ENCODE results near the gene SUN3.

The SUN3 gene

GRCh38 chr7:47965456-47965855, 63.5 kb downstream of the SUN3 start:
- H3K27me3 ChIP-seq (replicated peaks; ENCODE audit: control insufficient read depth, insufficient read depth, low read length) = no peaks in the 10 kb centered on the region
- peaks cover 11% of the 10 kb centered on the region for H3K36me3 ChIP-seq (ENCODE audit: control insufficient read depth, insufficient read depth, low read length)
- DNase-seq (ENCODE audit: extremely low read depth, insufficient read length) = no peak
- no peak for TF ChIP-seq CTCF (IDR thresholded peaks at IDR 0.05; ENCODE audit: insufficient read depth, low read length, poor library complexity, severe bottlenecking)
- H3K4me3 ChIP-seq (replicated peaks; ENCODE audit: low read depth, low read length) = no peak overlapping the region

- Histone ChIP-seq H3K27me3 (replicated peaks; ENCODE audit: control insufficient read depth, insufficient read depth, low read length) (no peaks in the 10 kb centered on the region), H3K4me3 (replicated peaks; ENCODE audit: low read depth, low read length) (no peak overlapping the region), H3K36me3 (ENCODE audit: control insufficient read depth, insufficient read depth, low read length) (peaks cover 11% of the 10 kb centered on the region)
- no peak for TF ChIP-seq CTCF (IDR thresholded peaks at IDR 0.05; ENCODE audit: insufficient read depth, low read length, poor library complexity, severe bottlenecking)
- DNase-seq (ENCODE audit: extremely low read depth, insufficient read length) = no peak
Measured at GRCh38 chr7:47962262-47962661, 66.6 kb downstream of the SUN3 start.

DNA sequence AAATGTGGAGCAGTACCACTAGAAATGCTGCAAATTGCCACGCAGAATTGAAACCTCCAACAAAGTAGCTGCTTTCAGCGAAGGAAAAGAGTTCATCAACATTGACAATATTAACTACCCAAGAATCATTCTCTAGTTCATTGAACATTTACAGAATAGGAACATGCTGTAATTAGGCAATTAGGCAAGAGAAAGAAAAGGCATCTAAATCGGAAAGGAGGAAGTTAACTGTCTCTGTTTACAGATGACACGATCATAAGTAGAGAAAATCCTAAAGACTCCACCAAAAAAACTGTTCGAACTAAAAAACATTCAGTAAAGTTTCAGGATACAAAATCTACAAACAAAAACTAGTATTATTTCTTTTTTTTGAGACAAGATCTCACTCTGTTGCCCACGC, 71.8 kb downstream of the SUN3 start:
- H3K4me3 ChIP-seq (replicated peaks; ENCODE audit: low read depth, low read length) = no peak overlapping the region
- DNase-seq (ENCODE audit: extremely low read depth, insufficient read length) = no peak
- H3K27me3 ChIP-seq (replicated peaks; ENCODE audit: control insufficient read depth, insufficient read depth, low read length) = no peaks in the 10 kb centered on the region
- H3K36me3 ChIP-seq (ENCODE audit: control insufficient read depth, insufficient read depth, low read length) = no peaks in the 10 kb centered on the region; the same call in none of the 2 replicates
- TF ChIP-seq CTCF (IDR thresholded peaks at IDR 0.05; ENCODE audit: insufficient read depth, low read length, poor library complexity, severe bottlenecking) = no peak

GRCh38 chr7:47956220-47956619, 72.7 kb downstream of the SUN3 start:
- TF ChIP-seq CTCF (IDR thresholded peaks at IDR 0.05; ENCODE audit: insufficient read depth, low read length, poor library complexity, severe bottlenecking) = no peak
- DNase-seq (ENCODE audit: extremely low read depth, insufficient read length) = no peak
- no peaks in the 10 kb centered on the region for H3K27me3 ChIP-seq (replicated peaks; ENCODE audit: control insufficient read depth, insufficient read depth, low read length)
- H3K36me3 ChIP-seq (ENCODE audit: control insufficient read depth, insufficient read depth, low read length) = no peaks in the 10 kb centered on the region; the same call in 1 of the 2 replicates
- H3K4me3 ChIP-seq (replicated peaks; ENCODE audit: low read depth, low read length) = no peak overlapping the region

DNA sequence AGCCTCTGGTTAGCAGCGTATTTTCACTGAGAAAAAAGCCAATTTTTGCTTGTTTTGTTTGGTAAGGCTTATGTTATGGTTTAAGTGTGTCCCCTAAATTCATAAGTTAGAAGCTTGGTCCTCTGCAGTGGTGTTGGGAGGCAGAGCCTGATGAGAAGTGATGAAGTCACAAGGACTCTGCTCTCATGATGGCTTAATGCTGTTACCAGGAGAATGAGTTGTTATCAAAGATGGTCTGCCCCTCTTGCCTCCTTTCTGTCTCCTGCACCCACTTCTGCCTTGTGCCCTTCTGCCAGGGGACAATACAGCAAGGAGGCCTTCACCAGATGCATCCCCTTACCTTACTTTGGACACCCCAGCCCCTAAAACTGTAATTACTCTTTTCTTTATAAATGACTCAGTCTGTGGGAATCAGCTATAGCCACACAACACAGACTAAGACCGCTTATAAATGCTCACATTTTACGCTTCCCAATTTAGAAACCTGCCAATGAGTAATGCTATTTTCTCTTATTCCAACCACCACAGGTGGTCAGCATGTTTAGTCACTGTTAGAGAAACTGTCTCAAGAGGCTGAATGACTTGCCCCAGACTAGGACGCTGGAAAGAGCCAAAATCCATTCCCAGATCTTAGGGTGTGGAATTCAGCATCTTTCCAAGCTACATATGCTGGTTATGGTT, 74.5 kb downstream of the SUN3 start:
- no peak for DNase-seq (ENCODE audit: extremely low read depth, insufficient read length)
- TF ChIP-seq CTCF (IDR thresholded peaks at IDR 0.05; ENCODE audit: insufficient read depth, low read length, poor library complexity, severe bottlenecking) = no peak
- Histone ChIP-seq H3K36me3 (ENCODE audit: control insufficient read depth, insufficient read depth, low read length) (no peaks in the 10 kb centered on the region; the same call in 1 of the 2 replicates), H3K4me3 (replicated peaks; ENCODE audit: low read depth, low read length) (no peak overlapping the region), H3K27me3 (replicated peaks; ENCODE audit: control insufficient read depth, insufficient read depth, low read length) (no peaks in the 10 kb centered on the region)

- no peak for TF ChIP-seq CTCF (IDR thresholded peaks at IDR 0.05; ENCODE audit: insufficient read depth, low read length, poor library complexity, severe bottlenecking)
- Histone ChIP-seq H3K4me3 (replicated peaks; ENCODE audit: low read depth, low read length) (no peak overlapping the region), H3K27me3 (replicated peaks; ENCODE audit: control insufficient read depth, insufficient read depth, low read length) (no peaks in the 10 kb centered on the region), H3K36me3 (ENCODE audit: control insufficient read depth, insufficient read depth, low read length) (no peaks in the 10 kb centered on the region; the same call in 1 of the 2 replicates)
- DNase-seq (ENCODE audit: extremely low read depth, insufficient read length) = no peak
Measured at GRCh38 chr7:47953822-47954221, 75.1 kb downstream of the SUN3 start.

Data from GM06990 (cell line).